ENCODE data around the gene JDP2. TPM values are rescaled to one million over a fixed set of nuclear protein-coding genes. Genes with fewer than 3 reads are reported as not detected.
A peak's percentile ranks its signal among the peaks of the same experiment; 100 is the strongest.

The JDP2 gene
- total RNA-seq, 1 donor from 2014 or later, result 79.5 TPM

GRCh38 chr14:75450381-75451276 is 22.8 kb downstream of the JDP2 start:
- Histone ChIP-seq H3K79me2 (ENCODE audit: insufficient read depth, low read length) (no peaks in the 10 kb centered on the region), H4K20me1 (ENCODE audit: insufficient read depth, low read length) (peaks cover 19% of the 10 kb centered on the region), H3K27ac (ENCODE audit: low read depth, low read length) (no peak overlapping the region), H3K4me2 (ENCODE audit: low read length) (no peak overlapping the region), H3K27me3 (ENCODE audit: insufficient read depth, low read length) (no peaks in the 10 kb centered on the region), H3K9me3 (ENCODE audit: insufficient read depth, low read depth, low read length) (no peaks in the 10 kb centered on the region), H3K4me3 (ENCODE audit: insufficient read depth, low read depth, low read length) (no peak overlapping the region), H3K4me1 (ENCODE audit: insufficient read depth, low read length) (peaks cover 24% of the 10 kb centered on the region), H3K36me3 (ENCODE audit: insufficient read depth, low read length) (no peaks in the 10 kb centered on the region), H3K9ac (ENCODE audit: low read length) (no peak overlapping the region), H2AFZ (ENCODE audit: low read depth, low read length) (no peak overlapping the region)
- Mint-ChIP-seq H3K4me3 (ENCODE audit: unreplicated experiment) (peak overlapping the region; percentile 50), H3K36me3 (ENCODE audit: low read depth, unreplicated experiment) (peaks cover 27% of the 10 kb centered on the region), H3K9me3 (ENCODE audit: unreplicated experiment) (no peaks in the 10 kb centered on the region), H3K27ac (ENCODE audit: unreplicated experiment) (peak overlapping the region; percentile 87), H3K4me1 (ENCODE audit: low read depth, unreplicated experiment) (peaks cover 55% of the 10 kb centered on the region), H3K27me3 (ENCODE audit: low read depth, unreplicated experiment) (no peaks in the 10 kb centered on the region)
- DNase-seq (ENCODE audit: low read depth) (peak; percentile 37), FAIRE-seq (no peak)
- TF ChIP-seq, protein P1, sequence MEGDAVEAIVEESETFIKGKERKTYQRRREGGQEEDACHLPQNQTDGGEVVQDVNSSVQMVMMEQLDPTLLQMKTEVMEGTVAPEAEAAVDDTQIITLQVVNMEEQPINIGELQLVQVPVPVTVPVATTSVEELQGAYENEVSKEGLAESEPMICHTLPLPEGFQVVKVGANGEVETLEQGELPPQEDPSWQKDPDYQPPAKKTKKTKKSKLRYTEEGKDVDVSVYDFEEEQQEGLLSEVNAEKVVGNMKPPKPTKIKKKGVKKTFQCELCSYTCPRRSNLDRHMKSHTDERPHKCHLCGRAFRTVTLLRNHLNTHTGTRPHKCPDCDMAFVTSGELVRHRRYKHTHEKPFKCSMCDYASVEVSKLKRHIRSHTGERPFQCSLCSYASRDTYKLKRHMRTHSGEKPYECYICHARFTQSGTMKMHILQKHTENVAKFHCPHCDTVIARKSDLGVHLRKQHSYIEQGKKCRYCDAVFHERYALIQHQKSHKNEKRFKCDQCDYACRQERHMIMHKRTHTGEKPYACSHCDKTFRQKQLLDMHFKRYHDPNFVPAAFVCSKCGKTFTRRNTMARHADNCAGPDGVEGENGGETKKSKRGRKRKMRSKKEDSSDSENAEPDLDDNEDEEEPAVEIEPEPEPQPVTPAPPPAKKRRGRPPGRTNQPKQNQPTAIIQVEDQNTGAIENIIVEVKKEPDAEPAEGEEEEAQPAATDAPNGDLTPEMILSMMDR (IDR thresholded peaks at IDR 0.05; ENCODE audit: insufficient read depth, low read depth, low read length), result no peak
- no peak for TF ChIP-seq EZH2 (IDR thresholded peaks at IDR 0.05; ENCODE audit: insufficient read depth, low read length)

- Histone ChIP-seq H3K27ac (ENCODE audit: low read depth, low read length) (peak overlapping the region; percentile 14), H4K20me1 (ENCODE audit: insufficient read depth, low read length) (peaks cover 28% of the 10 kb centered on the region), H3K4me1 (ENCODE audit: insufficient read depth, low read length) (peaks cover 24% of the 10 kb centered on the region), H3K9ac (ENCODE audit: low read length) (peak overlapping the region; percentile 63), H3K4me2 (ENCODE audit: low read length) (peak overlapping the region; percentile 58), H3K27me3 (ENCODE audit: insufficient read depth, low read length) (no peaks in the 10 kb centered on the region), H2AFZ (ENCODE audit: low read depth, low read length) (peak overlapping the region; percentile 69), H3K4me3 (ENCODE audit: insufficient read depth, low read depth, low read length) (no peak overlapping the region), H3K36me3 (ENCODE audit: insufficient read depth, low read length) (no peaks in the 10 kb centered on the region), H3K79me2 (ENCODE audit: insufficient read depth, low read length) (peaks cover 4% of the 10 kb centered on the region), H3K9me3 (ENCODE audit: insufficient read depth, low read depth, low read length) (no peaks in the 10 kb centered on the region)
- DNase-seq (ENCODE audit: low read depth) (no peak), FAIRE-seq (no peak)
- TF ChIP-seq, protein P1 (IDR thresholded peaks at IDR 0.05; ENCODE audit: insufficient read depth, low read depth, low read length), result no peak
- TF ChIP-seq EZH2 (IDR thresholded peaks at IDR 0.05; ENCODE audit: insufficient read depth, low read length), result no peak
- H3K36me3 Mint-ChIP-seq (ENCODE audit: low read depth, unreplicated experiment), result peaks cover 33% of the 10 kb centered on the region
- H3K27ac Mint-ChIP-seq (ENCODE audit: unreplicated experiment), result peak overlapping the region; percentile 88
- no peaks in the 10 kb centered on the region for H3K27me3 Mint-ChIP-seq (ENCODE audit: low read depth, unreplicated experiment)
- H3K9me3 Mint-ChIP-seq (ENCODE audit: unreplicated experiment), result no peaks in the 10 kb centered on the region
- H3K4me1 Mint-ChIP-seq (ENCODE audit: low read depth, unreplicated experiment), result peaks cover 64% of the 10 kb centered on the region
- H3K4me3 Mint-ChIP-seq (ENCODE audit: unreplicated experiment), result no peak overlapping the region
Measured at GRCh38 chr14:75452324-75452723, 24.5 kb downstream of the JDP2 start.
